Measurements from ENCODE around the gene ATG10. TPM values are rescaled to one million over a fixed set of nuclear protein-coding genes. Genes with fewer than 3 reads are reported as not detected.
A peak's percentile ranks its signal among the peaks of the same experiment; 100 is the strongest.

ATG10 gene
- total and polyA plus RNA-seq, 2 of the 13 experiments (the other 11 are each of a cell fraction or from before 2014, with no cell fraction given): 2.0 to 5.7 TPM

- TF ChIP-seq GTF3A (CRISPR knock-in tag; conservative IDR thresholded peaks at IDR 0.05): no peak
- no peak for TF ChIP-seq KAT2B (IDR thresholded peaks at IDR 0.05; ENCODE audit: borderline replicate concordance, low read depth, low read length)
- peak; percentile 52; the same call in 1 of the 2 replicates for TF ChIP-seq AKAP8 (CRISPR knock-in tag; IDR thresholded peaks at IDR 0.05)
- TF ChIP-seq SAP130 (CRISPR knock-in tag; IDR thresholded peaks at IDR 0.05; ENCODE audit: low read depth): peak; percentile 53
- no peak for TF ChIP-seq SUZ12 (IDR thresholded peaks at IDR 0.05; ENCODE audit: low read depth, low read length)
- TF ChIP-seq, protein P1, sequence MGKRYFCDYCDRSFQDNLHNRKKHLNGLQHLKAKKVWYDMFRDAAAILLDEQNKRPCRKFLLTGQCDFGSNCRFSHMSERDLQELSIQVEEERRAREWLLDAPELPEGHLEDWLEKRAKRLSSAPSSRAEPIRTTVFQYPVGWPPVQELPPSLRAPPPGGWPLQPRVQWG (CRISPR knock-in tag; IDR thresholded peaks at IDR 0.05; ENCODE audit: borderline replicate concordance, low read depth): no peak; the same call in 1 of the 2 replicates
- peak; percentile 83 for TF ChIP-seq UBTF (CRISPR knock-in tag; IDR thresholded peaks at IDR 0.05)
- peak; percentile 52 for TF ChIP-seq ETV5 (CRISPR knock-in tag; IDR thresholded peaks at IDR 0.05; ENCODE audit: borderline replicate concordance)
- TF ChIP-seq, protein P2, sequence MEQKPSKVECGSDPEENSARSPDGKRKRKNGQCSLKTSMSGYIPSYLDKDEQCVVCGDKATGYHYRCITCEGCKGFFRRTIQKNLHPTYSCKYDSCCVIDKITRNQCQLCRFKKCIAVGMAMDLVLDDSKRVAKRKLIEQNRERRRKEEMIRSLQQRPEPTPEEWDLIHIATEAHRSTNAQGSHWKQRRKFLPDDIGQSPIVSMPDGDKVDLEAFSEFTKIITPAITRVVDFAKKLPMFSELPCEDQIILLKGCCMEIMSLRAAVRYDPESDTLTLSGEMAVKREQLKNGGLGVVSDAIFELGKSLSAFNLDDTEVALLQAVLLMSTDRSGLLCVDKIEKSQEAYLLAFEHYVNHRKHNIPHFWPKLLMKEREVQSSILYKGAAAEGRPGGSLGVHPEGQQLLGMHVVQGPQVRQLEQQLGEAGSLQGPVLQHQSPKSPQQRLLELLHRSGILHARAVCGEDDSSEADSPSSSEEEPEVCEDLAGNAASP (CRISPR knock-in tag; IDR thresholded peaks at IDR 0.05; ENCODE audit: borderline replicate concordance): no peak; the same call in none of the 2 replicates
- TF ChIP-seq, protein P3, sequence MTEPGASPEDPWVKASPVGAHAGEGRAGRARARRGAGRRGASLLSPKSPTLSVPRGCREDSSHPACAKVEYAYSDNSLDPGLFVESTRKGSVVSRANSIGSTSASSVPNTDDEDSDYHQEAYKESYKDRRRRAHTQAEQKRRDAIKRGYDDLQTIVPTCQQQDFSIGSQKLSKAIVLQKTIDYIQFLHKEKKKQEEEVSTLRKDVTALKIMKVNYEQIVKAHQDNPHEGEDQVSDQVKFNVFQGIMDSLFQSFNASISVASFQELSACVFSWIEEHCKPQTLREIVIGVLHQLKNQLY (CRISPR knock-in tag; IDR thresholded peaks at IDR 0.05): 0 out of 2 replicates have a peak, but pooled peaks have one; percentile 19
- no peak for TF ChIP-seq ZNF468 (CRISPR knock-in tag; IDR thresholded peaks at IDR 0.05)
- TF ChIP-seq HDAC6 (IDR thresholded peaks at IDR 0.05; ENCODE audit: low read depth, low read length): no peak
- no peak for TF ChIP-seq PAF1 (CRISPR knock-in tag; IDR thresholded peaks at IDR 0.05)
- TF ChIP-seq RFX5 (IDR thresholded peaks at IDR 0.05; ENCODE audit: low read depth, low read length): no peak
- TF ChIP-seq CBX5 (CRISPR knock-in tag; IDR thresholded peaks at IDR 0.05; ENCODE audit: borderline replicate concordance): no peak
- TF ChIP-seq ZNF441 (CRISPR knock-in tag; IDR thresholded peaks at IDR 0.05; ENCODE audit: borderline replicate concordance): peak; percentile 84
- TF ChIP-seq ZNF746 (CRISPR knock-in tag; IDR thresholded peaks at IDR 0.05): 0 out of 2 replicates have a peak, but pooled peaks have one; percentile 53
- peak; percentile 90 for TF ChIP-seq KLF15 (CRISPR knock-in tag; IDR thresholded peaks at IDR 0.05; ENCODE audit: borderline replicate concordance)
- TF ChIP-seq IKZF4 (CRISPR knock-in tag; IDR thresholded peaks at IDR 0.05; ENCODE audit: borderline replicate concordance, low read depth, not compliant biosample characterization): no peak
- TF ChIP-seq, protein P4, sequence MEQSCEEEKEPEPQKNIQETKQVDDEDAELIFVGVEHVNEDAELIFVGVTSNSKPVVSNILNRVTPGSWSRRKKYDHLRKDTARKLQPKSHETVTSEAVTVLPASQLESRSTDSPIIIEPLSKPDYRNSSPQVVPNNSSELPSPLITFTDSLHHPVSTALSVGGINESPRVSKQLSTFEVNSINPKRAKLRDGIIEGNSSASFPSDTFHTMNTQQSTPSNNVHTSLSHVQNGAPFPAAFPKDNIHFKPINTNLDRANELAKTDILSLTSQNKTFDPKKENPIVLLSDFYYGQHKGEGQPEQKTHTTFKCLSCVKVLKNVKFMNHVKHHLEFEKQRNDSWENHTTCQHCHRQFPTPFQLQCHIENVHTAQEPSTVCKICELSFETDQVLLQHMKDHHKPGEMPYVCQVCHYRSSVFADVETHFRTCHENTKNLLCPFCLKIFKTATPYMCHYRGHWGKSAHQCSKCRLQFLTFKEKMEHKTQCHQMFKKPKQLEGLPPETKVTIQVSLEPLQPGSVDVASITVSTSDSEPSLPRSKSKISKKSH (CRISPR knock-in tag; IDR thresholded peaks at IDR 0.05; ENCODE audit: borderline replicate concordance): no peak
- TF ChIP-seq ZIK1 (CRISPR knock-in tag; IDR thresholded peaks at IDR 0.05; ENCODE audit: borderline replicate concordance, low read depth): peak; percentile 78; the same call in 1 of the 2 replicates
- TF ChIP-seq ZNF619 (CRISPR knock-in tag; IDR thresholded peaks at IDR 0.05): peak; percentile 52; the same call in 1 of the 2 replicates
- TF ChIP-seq KAT8 (CRISPR knock-in tag; IDR thresholded peaks at IDR 0.05): peak; percentile 87
These were observed at the start of gene ATG10 (continued) for GRCh38 chr5:81971712-81972491.
